H1 (cell line): ENCODE data around the gene MAFG. TPM values are rescaled to one million over a fixed set of nuclear protein-coding genes. Genes with fewer than 3 reads are reported as not detected.

ENCODE experiments used
- CTCF ChIA-PET: fragments of 300-600 bp; sonication (Branson Sonifier 250); formaldehyde crosslinking; loops from one replicate; lab custom pipeline; 2021; ENCODE audit not compliant: partially characterized antibody; lab: Charles Lee
- POLR2A ChIA-PET: fragments of 300-600 bp; sonication (Branson Sonifier 250); formaldehyde crosslinking; loops from one replicate; lab custom pipeline; 2021; ENCODE audit warnings: inconsistent platforms; ENCODE audit not compliant: partially characterized antibody; lab: Charles Lee
- DNase-seq, 2 experiments: peaks; one replicate each; pipeline versions ENCODE4 v3.0.0 to v3.0.0-alpha.2; 2010 to 2022; ENCODE audit warnings: low spot score in 2 of 2, low read depth in 1 of 2, mixed read lengths in 1 of 2
- FAIRE-seq: peaks from 2 replicates; lab custom pipeline; 2011; peaks lifted over from hg19 to GRCh38; lab: Jason Lieb, UNC
- H2AFZ ChIP-seq: 2 replicates; pipeline ENCODE4 v1.8.1; 2012; ENCODE audit warnings: low read length, inconsistent platforms
- H2AK5ac ChIP-seq: 2 replicates; pipeline ENCODE4 v1.6.1; 2013; ENCODE audit warnings: low read depth, low read length
- H2BK120ac ChIP-seq: replicated peaks from 2 replicates; pipeline ENCODE3; 2013; ENCODE audit warnings: low read depth, low read length, inconsistent platforms
- H2BK12ac ChIP-seq: 2 replicates; pipeline ENCODE4 v1.6.1; 2013; ENCODE audit warnings: low read depth, low read length
- H2BK15ac ChIP-seq: 2 replicates; pipeline ENCODE4 v1.6.1; 2013; ENCODE audit warnings: low read length
- H2BK20ac ChIP-seq: 2 replicates; pipeline ENCODE4 v1.6.1; 2013; ENCODE audit warnings: low read length
- H2BK5ac ChIP-seq: 2 replicates; pipeline ENCODE4 v1.6.1; 2013; ENCODE audit warnings: low read depth, low read length
- H3K14ac ChIP-seq: 2 replicates; pipeline ENCODE4 v1.6.1; 2013; ENCODE audit warnings: inconsistent platforms; ENCODE audit not compliant: insufficient read length
- H3K18ac ChIP-seq: 2 replicates; pipeline ENCODE4 v1.6.1; 2013; ENCODE audit warnings: low read length; ENCODE audit errors: extremely low read depth
- H3K23ac ChIP-seq: 2 replicates; pipeline ENCODE4 v1.6.1; 2013; ENCODE audit warnings: inconsistent platforms; ENCODE audit not compliant: insufficient read length
- H3K23me2 ChIP-seq: 2 replicates; pipeline ENCODE4 v1.6.1; 2013; ENCODE audit warnings: low read depth, low read length
- H3K27ac ChIP-seq: 2 replicates; pipeline ENCODE4 v1.6.1; 2011; ENCODE audit warnings: low read depth, low read length, inconsistent platforms
- H3K27me3 ChIP-seq, 4 experiments: replicated peaks in 1 of 4; 1 replicate in 1 of 4; 2 replicates in 3 of 4; pipeline versions ENCODE4 v1.6.1 to v1.8.1; 2011 to 2013; ENCODE audit warnings: low read length in 3 of 4, mild to moderate bottlenecking in 3 of 4, inconsistent platforms in 2 of 4, mixed read lengths in 2 of 4, moderate library complexity in 1 of 4; ENCODE audit not compliant: control insufficient read depth in 3 of 4, insufficient read depth in 3 of 4; ENCODE audit errors: extremely low read depth in 1 of 4
- H3K36me3 ChIP-seq, 4 experiments: 2 replicates each; pipeline versions ENCODE4 v1.6.1 to v1.8.1; 2011 to 2013; ENCODE audit warnings: mild to moderate bottlenecking in 4 of 4, low read length in 3 of 4, moderate library complexity in 2 of 4, control low read depth in 1 of 4, inconsistent platforms in 1 of 4; ENCODE audit not compliant: insufficient read depth in 4 of 4, control insufficient read depth in 2 of 4
- H3K4ac ChIP-seq: replicated peaks from 2 replicates; pipeline ENCODE3; 2013; ENCODE audit warnings: low read length, low read depth, mixed read lengths, inconsistent platforms; ENCODE audit not compliant: insufficient read length
- H3K4me1 ChIP-seq, 4 experiments: replicated peaks in 1 of 4; 1 replicate in 1 of 4; 2 replicates in 3 of 4; pipeline versions ENCODE4 v1.6.1 to v1.8.1; 2011 to 2013; ENCODE audit warnings: low read length in 3 of 4, inconsistent platforms in 2 of 4, mixed read lengths in 1 of 4; ENCODE audit not compliant: insufficient read depth in 4 of 4, control insufficient read depth in 3 of 4
- H3K4me2 ChIP-seq, 2 experiments: 2 replicates each; pipeline versions ENCODE4 v1.6.1 to v1.8.1; 2011 to 2013; ENCODE audit warnings: low read depth in 2 of 2, low read length in 2 of 2, control low read depth in 1 of 2, inconsistent platforms in 1 of 2, mild to moderate bottlenecking in 1 of 2; ENCODE audit not compliant: insufficient read depth in 1 of 2
- H3K4me3 ChIP-seq, 4 experiments: fragments of 200-600, 300-600 bp in 1 of 4; sonication (generic), shearing (Covaris generic), sonication (Bioruptor Twin) in 1 of 4; 2 replicates each; pipeline versions ENCODE4 v1.5.1 to v1.8.1; 2011 to 2016; ENCODE audit warnings: low read length in 4 of 4, low read depth in 3 of 4, control low read depth in 2 of 4, inconsistent platforms in 2 of 4, mild to moderate bottlenecking in 2 of 4, mixed read lengths in 1 of 4, moderate library complexity in 1 of 4; ENCODE audit not compliant: insufficient read depth in 2 of 4; ENCODE audit errors: extremely low read depth in 1 of 4
- H3K56ac ChIP-seq: replicated peaks from 2 replicates; pipeline ENCODE3; 2013; ENCODE audit warnings: low read depth, mild to moderate bottlenecking, mixed read lengths, low read length, inconsistent platforms; ENCODE audit not compliant: insufficient read length
- H3K79me1 ChIP-seq: 2 replicates; pipeline ENCODE4 v1.6.1; 2013; ENCODE audit warnings: low read depth, low read length, control low read depth
- H3K79me2 ChIP-seq, 2 experiments: 2 replicates each; pipeline versions ENCODE4 v1.6.1 to v1.8.1; 2012 to 2013; ENCODE audit warnings: low read length in 2 of 2, mild to moderate bottlenecking in 2 of 2, inconsistent platforms in 1 of 2; ENCODE audit not compliant: insufficient read depth in 2 of 2, control insufficient read depth in 1 of 2
- H3K9ac ChIP-seq, 4 experiments: replicated peaks in 1 of 4; 1 replicate in 1 of 4; 2 replicates in 3 of 4; pipeline versions ENCODE4 v1.6.1 to v1.8.1; 2011 to 2013; ENCODE audit warnings: low read depth in 3 of 4, low read length in 3 of 4, control low read depth in 2 of 4, mild to moderate bottlenecking in 2 of 4, moderate library complexity in 2 of 4, inconsistent platforms in 1 of 4; ENCODE audit errors: extremely low read depth in 1 of 4
- H3K9me3 ChIP-seq, 2 experiments: 2 replicates each; pipeline versions ENCODE4 v1.6.1 to v1.8.1; 2012 to 2013; ENCODE audit warnings: mild to moderate bottlenecking in 2 of 2, moderate library complexity in 2 of 2, control low read depth in 1 of 2, inconsistent platforms in 1 of 2, low read depth in 1 of 2, low read length in 1 of 2, mixed read lengths in 1 of 2; ENCODE audit not compliant: insufficient read depth in 2 of 2
- H4K20me1 ChIP-seq, 2 experiments: replicated peaks in 1 of 2; 2 replicates each; pipeline versions ENCODE3 to v1.8.1; 2011 to 2013; ENCODE audit warnings: inconsistent platforms in 2 of 2, low read length in 2 of 2, mild to moderate bottlenecking in 1 of 2; ENCODE audit not compliant: insufficient read depth in 2 of 2, control insufficient read depth in 1 of 2
- H4K5ac ChIP-seq: 2 replicates; pipeline ENCODE4 v1.6.1; 2013; ENCODE audit warnings: low read length, low read depth, mixed read lengths, inconsistent platforms; ENCODE audit not compliant: insufficient read length
- H4K8ac ChIP-seq: 2 replicates; pipeline ENCODE4 v1.8.0; 2013; ENCODE audit warnings: mild to moderate bottlenecking, moderate library complexity, low read length, inconsistent platforms; ENCODE audit not compliant: insufficient read depth; ENCODE audit errors: extremely low read depth
- H4K91ac ChIP-seq: replicated peaks from 2 replicates; pipeline ENCODE3; 2013; ENCODE audit warnings: low read length, mixed read lengths, inconsistent platforms; ENCODE audit not compliant: insufficient read length
- CHD2 ChIP-seq: IDR thresholded peaks from 2 replicates; pipeline ENCODE4 v1.6.1; 2012; ENCODE audit warnings: low read length, improper control_type of control experiment
- CREB1 ChIP-seq: IDR thresholded peaks from 2 replicates; pipeline ENCODE4 v1.6.1; 2012; ENCODE audit warnings: inconsistent platforms
- HDAC6 ChIP-seq: IDR thresholded peaks from one replicate; pipeline ENCODE4 v1.7.1; 2012; ENCODE audit warnings: low read depth, mild to moderate bottlenecking, inconsistent platforms, low read length, moderate library complexity
- PHF8 ChIP-seq: fragments of 200-600 bp; sonication (generic); conservative IDR thresholded peaks from 2 replicates; pipeline ENCODE4 v1.7.1; 2012; ENCODE audit warnings: low read depth, mild to moderate bottlenecking, inconsistent platforms, low read length, moderate library complexity
- SIN3A ChIP-seq, 2 experiments: IDR thresholded peaks in 1 of 2; conservative IDR thresholded peaks in 1 of 2; 2 replicates each; pipeline ENCODE4 v1.6.1; 2011 to 2012; ENCODE audit warnings: low read length in 2 of 2, improper control_type of control experiment in 1 of 2, low read depth in 1 of 2, mild to moderate bottlenecking in 1 of 2
- WGBS, 2 experiments: shearing (Covaris generic) in 1 of 2; methylation state at CpG; one replicate each; pipeline versions ENCODE4 v1.1.6 to v1.1.7; 2013 to 2015; ENCODE audit warnings: low lambda C conversion rate in 2 of 2, mixed read lengths in 2 of 2, inconsistent platforms in 1 of 2, low coverage in 1 of 2, missing lambda C conversion rate in 1 of 2; ENCODE audit not compliant: insufficient replicate concordance in 2 of 2, insufficient coverage in 1 of 2, insufficient read length in 1 of 2; ENCODE audit errors: extremely low coverage in 1 of 2, missing lambda C conversion rate in 1 of 2; 5-methylcytosine and 5-hydroxymethylcytosine counted together
- polyA plus RNA-seq, 7 experiments: library from polyadenylated mRNA; depleted of rRNA in 3 of 7; stranded (reverse) in 5 of 7; unstranded in 2 of 7; fragments of >200 nt in 5 of 7; fragments of 200-250 nt in 2 of 7; gene quantifications; 1 replicate in 5 of 7; 2 replicates in 1 of 7; 4 replicates in 1 of 7; pipeline versions ENCODE4 v1.2.1 to v1.2.3, GENCODE V29; 2011 to 2013; ENCODE audit warnings: missing spikeins in 2 of 7, mixed read lengths in 2 of 7
- total RNA-seq: library from RNA; stranded (reverse); fragmentation: NEBNext Ultra II Directional; extraction: Animal tissue kit (Norgen Biotek cat#: 25700); gene quantifications from 2 replicates; pipeline ENCODE4 v1.2.1, GENCODE V29; 2021

MAFG gene
- total and polyA plus RNA-seq, 2 of the 8 experiments (the other 6 are each of a cell fraction or from before 2014, with no cell fraction given) = 25.5 to 26.9 TPM

DNA sequence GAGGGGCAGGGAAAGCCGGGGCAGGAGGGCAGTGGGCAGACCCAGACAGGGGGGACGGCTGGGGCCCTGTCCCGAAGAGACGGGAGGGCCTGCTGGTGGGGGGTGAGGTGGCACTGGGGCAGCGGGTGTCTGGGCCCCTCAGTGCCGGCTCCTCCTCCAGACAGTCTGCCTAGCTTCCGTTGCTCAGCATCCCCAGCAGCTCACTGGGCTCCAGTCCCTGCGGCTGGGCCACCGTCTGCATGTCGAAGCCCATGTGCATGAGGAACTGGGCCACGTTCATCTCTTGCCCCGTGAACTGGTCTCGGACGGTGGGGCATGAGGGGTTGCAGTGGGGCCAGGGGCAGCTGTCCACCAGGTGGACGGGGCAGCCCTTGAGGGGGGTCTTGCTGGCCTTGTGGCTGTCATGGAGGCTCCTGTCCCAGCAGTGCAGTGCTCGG is 25.3 kb upstream of the MAFG start:
- Histone ChIP-seq H3K56ac (no peak overlapping the region), H2BK120ac (no peak overlapping the region), H3K36me3 (no peaks in the 10 kb centered on the region), H3K27ac (no peak overlapping the region), H3K4ac (no peak overlapping the region), H2BK15ac (no peak overlapping the region), H3K79me1 (no peaks in the 10 kb centered on the region), H3K4me2 (no peak overlapping the region), H3K9me3 (no peaks in the 10 kb centered on the region), H2BK20ac (no peak overlapping the region), H2AFZ (no peak overlapping the region), H3K18ac (no peak overlapping the region), H3K4me3 (no peak overlapping the region), H4K91ac (no peak overlapping the region), H2BK12ac (0 out of 2 replicates have a peak overlapping the region, but pooled peaks have one; percentile 17), H4K20me1 (no peaks in the 10 kb centered on the region), H3K27me3 (peaks cover 2 to 24% (median 3%) of the 10 kb centered on the region in 4 experiments; a peak in 6 of 7 replicates), H2AK5ac (no peak overlapping the region), H3K23ac (no peak overlapping the region), H3K4me1 (no peaks in the 10 kb centered on the region; a peak in 1 of 7 replicates), H3K79me2 (no peaks in the 10 kb centered on the region), H2BK5ac (no peak overlapping the region), H4K5ac (no peak overlapping the region), H3K14ac (no peak overlapping the region), H4K8ac (no peak overlapping the region; the same call in 1 of the 2 replicates), H3K9ac (no peak overlapping the region), H3K23me2 (no peaks in the 10 kb centered on the region)
- 86% methylated on average over 13 of the region's 16 CpGs; no CpG with 5 or more reads in 1 of the 2 experiments for WGBS, 2 experiments
- ChIA-PET CTCF (interaction anchor here (0.7 to 2.0 kb wide), 3 partner anchors 25 to 217 kb away, joined by 3 to 8 read pairs (median 4); no protein-coding TSS in a partner anchor), POLR2A (interaction anchor here (0.5 to 2.7 kb wide), 5 partner anchors 22 to 301 kb away, joined by 4 to 8 read pairs (median 5); partner anchors contain the start of genes ASPSCR1 and MAFG)
- DNase-seq = no peak
- FAIRE-seq = no peak
- TF ChIP-seq SIN3A (conservative IDR thresholded peaks at IDR 0.05 in 1 of 2, IDR thresholded peaks at IDR 0.05 in 1 of 2; ENCODE audit: low read depth in 1 of 2, low read length in 2 of 2) (no peak), PHF8 (no peak), CHD2 (no peak), CREB1 (no peak), HDAC6 (no peak)
